SIG-M5 treated with dmso at 0.1 percent for 504 hours (cell line): Measurements from ENCODE around the gene GRIA4.

Experiments used
- DNase-seq: peaks from one replicate; lab custom pipeline; 2025; ENCODE audit not compliant: unreplicated experiment; lab: John Stamatoyannopoulos, UW

GRIA4 gene

DNA sequence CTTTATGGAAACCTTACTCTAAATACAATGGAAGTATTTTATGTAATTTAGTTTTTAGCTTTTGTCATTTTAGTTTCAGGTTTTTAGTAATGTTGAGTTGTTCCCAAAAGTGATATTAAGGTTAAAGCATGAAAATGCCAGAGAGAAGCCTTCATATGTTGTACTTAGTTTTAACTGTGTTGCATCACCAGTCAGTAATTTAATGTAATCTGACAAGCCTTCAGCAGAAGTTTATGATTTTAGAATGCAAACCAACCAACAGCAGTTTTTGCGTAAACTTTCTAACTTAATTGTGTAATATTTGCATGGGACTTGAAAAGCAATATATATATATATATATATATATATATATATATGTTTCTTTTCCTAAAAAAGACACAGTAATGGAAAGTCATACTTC is 301.6 kb downstream of the GRIA4 start:
- DNase-seq, result no peak

- no peak for DNase-seq
These were observed 302.8 kb downstream of the GRIA4 start for GRCh38 chr11:105912666-105913065.

DNA sequence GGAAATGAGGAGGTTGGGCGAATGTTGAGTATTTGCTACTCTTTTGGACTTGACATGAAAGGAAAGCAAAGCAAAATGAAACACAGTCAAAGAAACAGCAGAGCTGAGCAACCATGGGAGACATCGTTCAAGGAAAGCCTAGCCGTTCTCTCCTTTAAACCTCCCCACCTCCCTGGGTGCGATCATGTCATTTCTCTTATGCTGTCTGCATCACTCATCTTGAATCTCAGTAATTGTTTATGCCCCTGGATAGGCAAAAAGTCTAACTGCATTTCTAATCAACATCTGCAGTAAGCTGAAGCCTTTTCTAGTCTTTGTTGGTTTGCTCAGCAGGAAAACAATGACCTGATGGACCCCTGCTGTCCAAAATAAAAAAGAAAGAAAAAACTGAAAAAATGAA is 305.1 kb downstream of the GRIA4 start:
- no peak for DNase-seq

DNA sequence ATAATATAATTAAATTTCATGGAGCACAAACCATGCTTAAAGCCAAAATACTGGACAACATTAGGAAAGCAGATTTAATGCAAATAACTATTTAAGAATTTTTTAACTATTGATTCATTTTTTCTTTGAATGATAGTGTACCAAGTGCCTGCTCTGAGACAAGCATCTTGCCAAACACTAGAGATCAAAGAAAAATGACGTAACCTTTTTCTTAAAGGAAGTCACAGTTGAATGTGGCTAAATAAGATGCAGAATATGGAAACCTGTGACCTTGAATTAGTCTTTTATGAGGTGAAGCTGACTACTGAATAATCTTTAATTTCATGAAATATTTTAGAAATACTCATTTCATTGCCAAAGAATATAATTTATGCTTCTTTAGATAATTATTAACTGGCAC is 308.2 kb downstream of the GRIA4 start:
- no peak for DNase-seq

- no peak for DNase-seq
These were observed 308.7 kb downstream of the GRIA4 start for GRCh38 chr11:105918600-105918999.

- DNase-seq, result no peak
These were observed 313.4 kb downstream of the GRIA4 start for GRCh38 chr11:105923252-105923651.

- no peak for DNase-seq
These were observed 313.9 kb downstream of the GRIA4 start for GRCh38 chr11:105923807-105924206.

DNA sequence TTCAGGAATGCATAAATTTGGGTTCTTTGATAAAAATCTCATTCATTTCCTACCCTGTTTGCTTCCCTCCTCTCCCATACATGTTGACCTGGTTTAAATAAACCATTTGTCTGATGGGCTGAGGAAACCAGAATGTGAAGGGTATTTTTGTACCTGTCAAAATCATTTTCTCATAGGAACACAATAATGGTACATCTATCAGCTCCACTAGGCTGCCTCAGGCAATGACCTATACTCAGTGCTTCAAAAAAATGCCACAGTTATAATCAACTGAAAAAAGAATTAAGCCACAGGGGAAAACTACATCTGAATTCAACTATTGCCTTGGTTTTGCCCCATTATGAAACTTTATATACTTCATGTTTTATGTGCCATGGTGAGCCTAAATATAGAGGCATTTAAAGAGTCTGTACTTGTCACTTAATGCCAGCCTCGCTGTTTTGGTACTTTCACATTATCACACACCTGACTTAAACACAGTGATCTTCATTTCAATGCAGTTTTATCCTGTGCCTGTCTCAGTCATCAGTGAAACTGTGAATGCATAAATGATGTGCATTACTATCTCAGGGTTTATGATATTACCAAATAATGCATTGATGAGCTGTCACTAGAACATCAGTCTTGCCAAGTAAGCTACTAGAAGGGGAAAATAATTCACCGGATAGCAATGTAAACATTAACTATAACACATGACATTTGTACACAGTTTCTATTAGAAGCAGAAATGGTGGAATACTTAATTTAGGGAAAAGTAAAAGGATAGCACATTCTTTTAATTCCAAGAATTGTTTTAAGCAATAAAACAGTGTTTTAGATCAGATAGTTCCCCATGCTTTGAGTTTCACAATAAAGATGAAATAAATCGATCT is 319.4 kb downstream of the GRIA4 start:
- DNase-seq, result no peak

- no peak for DNase-seq
These were observed 323.8 kb downstream of the GRIA4 start for GRCh38 chr11:105933695-105934094.

GRCh38 chr11:105935791-105936190 is 325.9 kb downstream of the GRIA4 start:
- DNase-seq, result no peak

DNA sequence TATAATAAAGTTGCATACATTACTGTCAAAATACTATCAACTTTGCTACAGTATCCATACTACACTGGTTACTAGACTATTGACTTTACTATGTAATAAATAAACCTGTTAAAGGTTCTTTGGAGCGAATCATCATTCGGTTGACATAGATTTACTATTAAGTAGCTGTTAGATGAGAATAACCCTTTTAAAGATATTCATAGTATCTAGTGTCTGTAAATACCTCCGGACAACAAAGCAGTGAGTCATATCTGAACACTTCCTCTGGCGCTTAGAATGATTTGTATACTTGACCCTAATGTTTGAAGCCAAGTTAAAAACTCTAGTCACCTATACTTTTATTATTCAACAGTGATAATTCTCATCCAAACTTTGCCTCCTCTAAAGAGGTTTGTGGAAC is 327.5 kb downstream of the GRIA4 start:
- DNase-seq, result no peak

DNA sequence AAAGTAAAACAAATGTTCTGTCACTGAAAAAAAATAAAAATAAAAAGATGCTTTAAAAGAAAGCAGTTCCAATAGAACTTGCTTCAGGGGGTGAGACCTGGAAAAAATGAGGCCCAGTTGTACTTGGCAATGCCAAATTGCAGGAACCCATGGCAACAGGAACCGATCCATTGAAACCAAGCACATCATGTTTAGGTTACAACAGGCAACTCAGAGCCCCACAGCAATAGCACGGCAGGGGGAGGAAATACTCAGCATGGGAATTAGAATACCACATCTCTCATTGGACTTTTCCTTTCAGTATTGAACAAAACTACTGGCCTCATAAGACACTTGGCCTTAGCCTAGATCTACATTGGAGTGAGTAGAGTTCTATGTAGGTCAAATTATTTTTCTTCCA is 327.9 kb downstream of the GRIA4 start:
- DNase-seq, result no peak

DNA sequence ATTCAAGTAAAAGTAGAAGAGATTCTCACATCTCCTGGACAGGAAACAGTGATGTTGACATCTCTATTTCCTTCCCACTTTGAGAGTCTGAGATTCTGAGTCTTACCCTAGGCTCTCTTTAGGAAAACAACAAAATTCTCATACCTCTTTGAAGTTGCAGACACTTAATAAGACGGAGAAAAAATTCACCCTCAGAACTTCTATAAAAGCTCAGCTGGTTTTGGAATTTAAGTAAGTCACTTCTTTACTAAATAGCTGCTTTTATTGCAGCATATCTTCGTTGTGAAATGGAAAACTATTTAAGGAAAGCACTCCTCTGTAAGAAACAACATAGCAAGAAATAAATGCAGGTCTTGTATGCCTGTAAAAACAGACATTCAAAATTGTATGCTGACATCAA is 333.0 kb downstream of the GRIA4 start:
- DNase-seq, result no peak

DNA sequence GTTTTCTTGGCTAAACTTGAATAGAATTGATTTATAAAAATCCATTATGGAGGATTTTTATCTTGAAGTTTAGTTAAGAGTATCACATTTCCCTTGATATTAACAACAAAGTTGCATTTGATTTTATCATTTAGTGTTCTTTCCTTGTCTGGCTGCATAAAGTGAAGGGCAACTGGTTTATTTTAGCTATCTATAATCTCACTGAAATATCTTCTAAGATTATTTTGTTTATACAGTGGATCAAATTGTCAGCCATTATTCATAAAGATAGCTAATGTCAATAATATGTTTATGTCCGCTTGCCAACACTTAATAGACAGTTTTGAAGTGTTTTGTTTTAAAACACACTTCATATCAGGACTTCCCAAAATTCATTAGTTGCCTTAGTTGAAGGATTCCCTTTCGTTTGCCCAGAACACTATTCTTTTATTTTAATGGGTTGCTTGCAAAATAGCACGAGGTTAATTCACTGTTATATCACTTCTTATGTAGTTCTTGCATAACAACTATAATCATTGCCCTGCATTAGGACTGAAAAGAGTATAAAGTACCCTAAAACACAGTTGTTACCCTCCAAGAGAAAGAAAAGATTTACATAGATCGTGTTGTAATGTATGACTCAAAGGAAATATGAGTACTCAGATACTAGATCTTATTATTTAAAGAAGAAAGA is 339.2 kb downstream of the GRIA4 start:
- DNase-seq, result no peak

- no peak for DNase-seq
These were observed 344.0 kb downstream of the GRIA4 start for GRCh38 chr11:105953886-105954285.

GRCh38 chr11:105960252-105961245 is 350.7 kb downstream of the GRIA4 start:
- no peak for DNase-seq

DNA sequence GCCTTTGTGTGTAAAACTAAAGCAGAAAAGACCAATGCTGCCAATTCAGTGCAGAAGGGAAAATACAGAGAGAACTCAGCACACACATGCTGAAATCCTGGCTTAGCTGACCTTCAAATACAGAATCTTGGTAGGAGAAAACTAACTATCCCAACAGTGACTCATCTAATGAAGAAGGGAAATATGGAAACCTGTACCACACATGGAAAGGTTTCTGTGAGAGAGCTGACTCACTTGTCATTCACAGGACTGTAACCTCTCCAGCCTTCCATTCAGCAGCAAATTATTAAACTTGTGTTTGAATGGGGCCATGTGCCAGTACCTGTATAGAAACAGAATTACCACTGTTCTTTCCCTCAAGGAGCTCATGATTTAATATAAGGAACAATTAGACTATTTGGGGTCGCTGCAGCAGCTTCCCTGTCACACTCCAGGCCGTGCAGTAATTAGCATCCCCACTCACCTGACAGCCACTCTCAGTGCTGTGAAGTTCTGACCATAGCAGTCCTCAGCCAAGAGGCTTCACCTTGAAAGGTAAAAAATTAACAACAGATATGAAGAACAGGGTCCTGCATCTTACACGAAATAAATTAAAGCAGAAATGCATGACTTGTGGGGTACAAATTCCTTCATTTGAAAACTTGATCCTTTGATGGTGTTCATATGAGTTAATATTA is 358.3 kb downstream of the GRIA4 start:
- DNase-seq, result no peak

GRCh38 chr11:105969756-105970155 is 359.9 kb downstream of the GRIA4 start:
- no peak for DNase-seq

GRCh38 chr11:105975128-105975527 is 365.3 kb downstream of the GRIA4 start:
- DNase-seq, result no peak

- DNase-seq, result no peak
These were observed 370.3 kb downstream of the GRIA4 start for GRCh38 chr11:105979997-105980703.
